HT-29 (cell line): ENCODE data around the gene EHF. TPM values are rescaled to one million over a fixed set of nuclear protein-coding genes. Genes with fewer than 3 reads are reported as not detected.

Source experiments
- DNase-seq: peaks from one replicate; pipeline ENCODE4 v3.0.0-alpha.2; 2015; ENCODE audit warnings: low spot score
- total RNA-seq: library from RNA; depleted of rRNA; stranded (reverse); fragments of >200 nt; shearing (Covaris generic); gene quantifications from 2 replicates; pipeline ENCODE4 v1.2.3, GENCODE V29; 2014

EHF gene
- total RNA-seq, 1 experiment from 2014 or later, result 320 TPM

DNA sequence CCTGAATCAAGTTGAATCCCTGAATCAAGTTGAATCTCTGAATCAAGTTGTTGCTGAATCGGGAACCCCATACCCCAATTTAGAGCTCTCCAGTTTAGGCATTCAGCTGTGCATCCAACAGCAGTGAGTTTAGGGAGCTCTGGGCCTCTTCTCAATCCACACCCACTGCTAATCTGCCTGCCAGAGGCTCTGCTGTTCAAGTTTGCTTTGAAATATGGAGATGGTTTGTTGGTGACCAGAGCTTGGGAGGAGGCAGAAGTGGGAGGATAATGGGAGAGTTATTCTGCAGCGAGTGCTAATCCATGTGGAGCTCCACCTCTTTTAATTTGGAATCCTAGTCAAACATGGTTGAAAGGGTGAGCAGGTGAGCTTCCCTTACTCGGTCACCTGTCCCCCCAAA is 22.4 kb downstream of the EHF start:
- no peak for DNase-seq

- no peak for DNase-seq
Observed at GRCh38 chr11:34643846-34644245, 23.0 kb downstream of the EHF start.

GRCh38 chr11:34644669-34645406 is 23.9 kb downstream of the EHF start:
- DNase-seq, result no peak

GRCh38 chr11:34646431-34646830 is 25.5 kb downstream of the EHF start:
- no peak for DNase-seq

DNA sequence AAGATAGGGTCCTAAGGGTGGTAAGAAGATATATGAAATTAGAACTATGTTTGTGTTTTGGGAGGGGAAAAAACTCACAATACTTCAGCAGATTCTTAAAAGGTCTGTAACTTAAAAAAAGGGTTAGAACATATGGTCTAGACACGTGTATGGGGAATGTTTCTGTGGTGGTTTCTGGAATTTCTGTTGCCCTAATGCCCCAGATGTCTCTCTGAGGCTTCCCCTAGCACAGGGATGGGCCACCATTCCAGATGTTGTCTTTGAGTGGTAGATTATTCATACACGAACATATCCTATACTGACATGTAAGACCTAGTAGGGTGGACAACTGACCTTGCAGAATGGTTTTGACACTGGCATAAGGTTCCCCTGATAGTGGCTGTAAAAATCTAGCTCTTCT is 26.2 kb downstream of the EHF start:
- no peak for DNase-seq

GRCh38 chr11:34647532-34647931 is 26.6 kb downstream of the EHF start:
- DNase-seq, result no peak

DNA sequence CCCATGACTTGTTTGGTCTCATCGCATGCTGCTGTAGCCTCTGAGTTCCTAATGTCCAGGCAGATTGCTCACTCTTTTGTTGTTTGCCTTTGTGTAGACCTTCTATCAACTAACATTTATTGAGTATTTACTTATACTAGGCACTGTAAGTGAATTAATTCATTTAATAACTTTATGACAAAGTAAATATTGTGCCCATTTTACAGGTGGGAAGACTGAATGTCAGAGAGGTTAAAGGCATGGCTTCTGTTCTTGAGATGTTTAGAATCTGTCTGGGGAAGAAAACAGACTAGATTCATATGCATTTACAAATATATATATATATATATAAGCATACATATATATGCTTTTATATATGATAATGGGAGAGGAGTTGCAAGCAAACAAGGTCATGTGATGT is 27.1 kb downstream of the EHF start:
- DNase-seq, result no peak

DNA sequence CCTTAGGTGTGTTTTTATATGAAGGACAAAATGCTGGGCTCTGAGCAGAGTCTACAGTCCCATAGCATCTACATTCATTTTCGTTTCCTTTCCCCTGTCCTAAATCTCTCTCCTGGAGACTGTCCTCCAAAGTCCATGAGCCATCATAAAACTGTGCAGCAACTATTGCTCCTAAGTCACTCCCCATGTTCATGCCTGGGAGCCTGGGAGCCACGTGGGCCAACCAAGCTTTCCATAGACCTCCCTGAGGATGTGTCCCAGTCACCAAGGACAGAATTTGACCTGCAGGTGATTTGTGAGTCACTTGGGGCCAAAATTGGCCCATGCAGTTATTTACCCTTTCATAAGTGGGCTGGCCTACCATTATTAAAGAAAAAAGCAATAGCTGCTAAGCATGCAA is 28.7 kb downstream of the EHF start:
- DNase-seq, result no peak

GRCh38 chr11:34650528-34650927 is 29.6 kb downstream of the EHF start:
- DNase-seq, result no peak

DNA sequence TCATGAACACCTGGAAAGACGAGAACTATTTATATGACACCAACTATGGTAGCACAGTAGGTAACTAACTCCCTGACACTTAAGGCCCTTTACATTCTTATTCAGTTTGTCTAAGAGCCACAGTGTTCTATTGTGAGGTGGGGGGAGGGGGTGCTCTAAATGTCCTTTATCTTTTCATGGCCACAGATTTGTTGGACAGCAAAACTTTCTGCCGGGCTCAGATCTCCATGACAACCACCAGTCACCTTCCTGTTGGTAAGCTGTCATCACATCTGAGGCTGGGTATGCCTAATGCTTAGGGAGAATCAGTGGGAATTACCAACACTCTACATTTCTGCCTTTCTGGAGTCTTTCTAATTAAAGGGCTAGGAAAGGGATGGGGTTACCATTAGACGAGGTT is 30.7 kb downstream of the EHF start:
- DNase-seq, result no peak

DNA sequence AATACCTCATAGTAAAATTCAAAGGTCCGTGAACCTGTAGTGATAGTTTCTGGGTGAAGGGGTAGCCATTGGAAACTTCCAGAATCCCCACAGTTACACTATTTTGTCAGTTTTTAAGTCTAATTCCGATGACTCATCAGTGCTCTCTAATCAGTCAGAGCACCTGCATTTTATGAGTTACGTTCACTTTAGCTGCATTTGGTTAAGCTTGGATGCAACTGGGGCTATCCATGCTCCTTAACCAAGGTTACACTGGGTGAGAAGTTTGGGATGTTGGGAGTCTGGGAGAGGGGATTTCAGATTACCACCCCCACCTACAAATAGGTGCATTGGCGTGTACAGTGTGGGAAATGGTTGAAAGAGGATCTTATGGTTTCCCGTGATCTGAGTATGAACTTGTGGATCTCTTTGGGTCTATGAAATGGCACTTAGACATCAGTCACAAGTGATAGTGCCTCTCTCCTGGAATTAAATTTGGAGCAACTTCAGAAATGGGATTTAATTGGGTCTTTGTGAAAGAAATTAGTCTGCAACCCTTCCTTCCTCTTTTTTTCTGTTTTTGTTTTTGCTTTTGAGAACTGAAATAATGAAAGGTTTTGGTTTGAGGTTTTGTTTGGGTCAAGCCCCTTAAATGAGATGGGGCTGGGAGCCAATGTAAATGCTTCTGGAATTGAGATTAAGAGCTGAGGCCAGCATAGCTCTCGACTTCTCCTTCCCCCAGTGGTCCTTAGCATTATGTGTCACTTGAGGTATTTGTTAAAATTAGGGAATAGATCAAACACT is 31.5 kb downstream of the EHF start:
- DNase-seq, result no peak

GRCh38 chr11:34653031-34653430 is 32.1 kb downstream of the EHF start:
- no peak for DNase-seq

DNA sequence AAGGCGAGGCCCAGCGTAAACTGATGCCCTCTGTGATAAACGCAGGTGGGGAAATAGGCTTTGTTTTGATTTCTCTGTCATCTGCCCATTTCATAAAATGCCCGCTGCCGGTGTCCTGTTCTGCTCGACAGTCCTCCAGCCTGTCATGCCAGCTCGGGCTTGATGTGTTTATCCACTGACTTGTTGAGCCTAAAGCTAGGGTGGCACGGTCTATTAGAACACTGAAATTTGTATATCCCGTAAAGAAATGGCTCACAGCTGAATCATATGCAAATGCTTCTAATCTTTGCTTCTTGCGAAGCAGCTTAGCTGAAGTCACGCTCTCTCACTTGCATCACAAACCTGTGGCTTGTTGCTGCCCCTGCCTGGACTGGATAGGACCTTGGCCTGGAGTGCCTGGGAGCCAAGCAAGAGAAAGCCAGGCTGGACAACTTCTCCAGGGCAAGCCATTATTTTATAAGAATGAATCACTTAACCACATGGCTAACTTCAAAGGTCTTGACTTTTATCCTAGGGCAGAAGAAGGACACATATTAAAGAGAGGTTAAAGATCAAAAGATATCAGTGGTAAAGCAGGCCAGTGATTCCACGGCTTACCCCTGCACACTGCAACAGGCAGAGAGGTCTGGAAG is 33.1 kb downstream of the EHF start:
- DNase-seq, result peak; percentile 95

DNA sequence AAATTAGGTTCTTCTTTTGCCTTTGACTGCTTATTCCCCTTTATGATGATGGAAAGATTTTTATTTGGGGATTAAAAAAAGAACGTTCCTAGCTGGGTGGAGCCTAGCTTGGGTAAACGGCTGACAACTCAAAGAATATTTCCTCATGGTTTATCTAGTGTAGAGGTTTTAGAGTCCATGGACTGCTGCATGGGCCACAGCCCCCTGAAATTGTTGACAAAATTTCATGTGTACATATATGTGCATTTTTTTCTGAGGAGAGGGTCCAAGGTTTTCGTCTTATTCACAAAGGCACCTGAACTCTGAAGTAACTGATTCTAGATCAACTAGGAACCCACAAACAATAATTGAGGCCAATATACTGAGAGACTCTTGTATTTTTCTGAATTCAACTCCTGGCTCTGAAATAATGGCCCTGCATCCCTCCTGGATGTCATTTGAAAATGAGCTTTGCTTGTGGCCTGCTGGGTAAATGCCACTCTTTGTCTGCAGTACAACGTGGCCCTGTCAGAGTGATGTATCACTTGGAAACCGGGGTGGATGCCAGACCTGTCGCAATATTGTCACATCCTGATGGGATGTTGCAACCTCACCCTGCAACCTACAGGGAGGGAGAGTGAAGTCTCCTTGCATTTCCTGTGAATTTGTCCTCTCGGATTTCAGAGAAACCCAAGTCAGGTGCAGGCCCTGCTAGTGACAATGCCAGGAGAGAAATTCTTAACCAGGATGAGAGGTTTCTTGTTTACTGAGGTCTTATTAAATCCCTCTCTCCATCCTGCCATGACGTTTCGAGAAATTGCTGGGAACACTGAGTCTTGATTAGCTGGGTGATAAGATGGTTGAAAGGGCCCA is 33.8 kb downstream of the EHF start:
- peak; percentile 84 for DNase-seq

DNA sequence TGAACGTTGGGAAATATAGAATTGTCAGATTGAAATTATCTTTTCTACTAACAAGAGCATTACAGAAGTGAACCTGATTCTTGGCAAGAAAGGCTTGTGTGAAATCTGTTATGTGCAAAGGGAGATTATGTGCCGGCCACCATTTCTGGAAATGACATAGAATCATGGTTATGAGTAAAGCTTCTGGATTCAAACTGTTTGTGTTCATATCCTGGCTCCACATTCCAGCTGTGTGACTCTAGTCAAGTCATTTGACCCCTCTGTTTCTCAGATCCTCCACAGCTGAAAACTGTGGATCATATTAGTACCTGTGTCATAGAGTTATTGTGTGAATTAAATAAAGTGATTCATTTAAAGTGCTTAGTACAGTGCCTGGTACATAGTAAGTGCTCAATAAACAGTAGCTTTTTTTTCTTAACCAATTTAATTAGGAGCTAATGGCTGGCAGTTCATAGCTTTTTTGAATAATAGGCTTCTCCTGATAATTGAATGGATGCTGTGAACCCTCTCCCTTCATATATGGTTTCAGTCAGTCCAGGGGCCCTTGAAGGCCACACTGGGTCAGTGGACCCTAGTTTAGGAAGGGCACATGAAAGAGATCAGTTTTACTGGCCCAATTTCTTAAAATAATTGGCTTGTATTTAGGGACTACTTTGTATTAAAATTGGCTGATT is 34.6 kb downstream of the EHF start:
- no peak for DNase-seq

DNA sequence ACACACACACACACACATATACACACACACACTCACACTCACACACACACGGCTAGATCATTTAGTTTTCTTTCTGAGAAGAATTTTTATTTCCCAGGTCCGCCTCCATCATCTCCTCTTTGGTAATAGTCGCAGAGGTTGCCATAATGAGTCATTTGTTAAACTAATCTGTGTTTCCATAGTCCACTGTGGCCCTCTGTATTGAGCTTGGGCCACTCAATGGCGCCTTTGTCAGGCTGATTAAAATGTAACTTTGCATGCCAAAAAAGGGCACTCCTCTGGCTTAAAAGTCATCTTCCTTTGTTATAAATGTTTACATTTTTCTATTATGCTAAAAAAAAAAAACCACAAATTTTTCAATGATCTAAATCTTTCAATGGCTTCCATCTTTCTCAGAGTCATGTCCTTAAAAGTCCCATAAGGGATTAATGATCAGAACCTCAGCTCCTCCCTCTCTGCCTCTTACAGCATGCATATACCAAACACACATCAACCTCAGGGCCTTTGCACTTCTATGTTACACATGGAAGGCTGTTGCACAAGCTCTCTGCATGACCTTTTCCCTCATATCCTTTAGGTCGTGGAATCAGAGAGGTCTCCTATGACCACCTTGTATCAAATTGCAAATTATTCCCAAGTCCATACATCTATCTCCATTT is 35.3 kb downstream of the EHF start:
- no peak for DNase-seq

- no peak for DNase-seq
Observed at GRCh38 chr11:34658071-34659015, 37.5 kb downstream of the EHF start.

DNA sequence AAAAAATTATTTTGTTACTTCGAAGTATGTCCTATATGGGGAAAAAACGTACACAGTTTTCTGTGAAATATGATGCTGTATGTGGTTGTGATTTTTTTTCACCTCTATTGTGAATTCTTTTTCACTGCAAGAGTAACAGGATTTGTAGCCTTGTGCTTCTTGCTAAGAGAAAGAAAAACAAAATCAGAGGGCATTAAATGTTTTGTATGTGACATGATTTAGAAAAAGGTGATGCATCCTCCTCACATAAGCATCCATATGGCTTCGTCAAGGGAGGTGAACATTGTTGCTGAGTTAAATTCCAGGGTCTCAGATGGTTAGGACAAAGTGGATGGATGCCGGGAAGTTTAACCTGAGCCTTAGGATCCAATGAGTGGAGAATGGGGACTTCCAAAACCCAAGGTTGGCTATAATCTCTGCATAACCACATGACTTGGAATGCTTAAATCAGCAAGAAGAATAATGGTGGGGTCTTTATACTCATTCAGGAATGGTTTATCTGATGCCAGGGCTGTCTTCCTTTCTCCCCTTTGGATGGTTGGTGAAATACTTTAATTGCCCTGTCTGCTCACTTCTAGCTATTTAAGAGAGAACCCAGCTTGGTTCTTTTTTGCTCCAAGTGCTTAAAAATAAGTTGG is 38.3 kb downstream of the EHF start:
- no peak for DNase-seq
